ENCODE results near the gene MMP15.

GRCh38 chr16:58076514-58076913 is 51.0 kb downstream of the MMP15 start:
- TF ChIP-seq CTCF (IDR thresholded peaks at IDR 0.05) (no peak), EZH2 (IDR thresholded peaks at IDR 0.05) (no peak), EZH2phosphoT487 (IDR thresholded peaks at IDR 0.05) (no peak)

Data from neural progenitor cell (in vitro differentiated cells).